Loucy (cell line): ENCODE measurements around the gene PDZD4.

ENCODE experiments used
- CTCF ChIP-seq: fragments of 200-600 bp; sonication (generic); conservative IDR thresholded peaks from 2 replicates; pipeline ENCODE4 v1.5.1; 2014; ENCODE audit warnings: mild to moderate bottlenecking, antibody characterized with exemption, low read length
- EZH2phosphoT487 ChIP-seq: fragments of 200-600 bp; IDR thresholded peaks from 2 replicates; pipeline ENCODE4 v1.6.1; 2018; ENCODE audit warnings: antibody characterized with exemption, mild to moderate bottlenecking, moderate library complexity, borderline replicate concordance

- TF ChIP-seq CTCF (no peak), EZH2phosphoT487 (no peak)
These were observed 24.9 kb downstream of the PDZD4 start for GRCh38 chrX:153805436-153805835.
